ENCODE results near the gene TBC1D14.

TBC1D14 gene

DNA sequence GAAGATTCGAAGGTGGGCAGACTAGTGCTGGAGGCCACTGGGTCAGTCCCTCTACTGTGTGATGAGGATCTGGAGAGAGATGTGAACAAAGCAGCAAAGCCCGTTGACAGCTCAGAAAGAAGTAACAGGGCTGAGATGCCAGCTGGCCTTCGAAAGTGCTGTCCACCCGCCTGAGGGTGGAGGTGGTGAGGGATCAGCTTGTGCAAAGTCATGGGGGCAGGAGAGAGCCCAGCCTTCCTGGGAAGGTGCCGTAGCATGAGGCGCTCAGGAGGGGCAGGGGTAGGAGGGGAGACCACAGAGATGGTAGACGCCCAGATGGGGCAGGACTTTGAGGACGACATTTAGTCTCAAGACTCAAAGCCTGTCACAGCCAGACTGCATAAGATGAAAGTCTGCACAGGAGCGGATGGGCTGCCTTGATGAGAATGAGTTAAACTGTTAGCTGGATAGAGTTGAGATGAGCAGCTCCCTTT, 19.7 kb downstream of the TBC1D14 start:
- H3K36me3 ChIP-seq (ENCODE audit: insufficient read depth, low read length), result peaks cover 5% of the 10 kb centered on the region; the same call in 1 of the 2 replicates
- H3F3A ChIP-seq (ENCODE audit: low read depth), result no peaks in the 10 kb centered on the region
- H3K27me3 ChIP-seq (ENCODE audit: insufficient read depth, low read length, poor library complexity, severe bottlenecking), result no peaks in the 10 kb centered on the region
- TF ChIP-seq, protein P1, sequence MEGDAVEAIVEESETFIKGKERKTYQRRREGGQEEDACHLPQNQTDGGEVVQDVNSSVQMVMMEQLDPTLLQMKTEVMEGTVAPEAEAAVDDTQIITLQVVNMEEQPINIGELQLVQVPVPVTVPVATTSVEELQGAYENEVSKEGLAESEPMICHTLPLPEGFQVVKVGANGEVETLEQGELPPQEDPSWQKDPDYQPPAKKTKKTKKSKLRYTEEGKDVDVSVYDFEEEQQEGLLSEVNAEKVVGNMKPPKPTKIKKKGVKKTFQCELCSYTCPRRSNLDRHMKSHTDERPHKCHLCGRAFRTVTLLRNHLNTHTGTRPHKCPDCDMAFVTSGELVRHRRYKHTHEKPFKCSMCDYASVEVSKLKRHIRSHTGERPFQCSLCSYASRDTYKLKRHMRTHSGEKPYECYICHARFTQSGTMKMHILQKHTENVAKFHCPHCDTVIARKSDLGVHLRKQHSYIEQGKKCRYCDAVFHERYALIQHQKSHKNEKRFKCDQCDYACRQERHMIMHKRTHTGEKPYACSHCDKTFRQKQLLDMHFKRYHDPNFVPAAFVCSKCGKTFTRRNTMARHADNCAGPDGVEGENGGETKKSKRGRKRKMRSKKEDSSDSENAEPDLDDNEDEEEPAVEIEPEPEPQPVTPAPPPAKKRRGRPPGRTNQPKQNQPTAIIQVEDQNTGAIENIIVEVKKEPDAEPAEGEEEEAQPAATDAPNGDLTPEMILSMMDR (conservative IDR thresholded peaks at IDR 0.05; ENCODE audit: low read length), result no peak
- no peak for TF ChIP-seq EZH2phosphoT487 (IDR thresholded peaks at IDR 0.05; ENCODE audit: borderline replicate concordance)
- H3K4me1 ChIP-seq (ENCODE audit: insufficient read depth, low read length, poor library complexity, severe bottlenecking), result peaks cover 29% of the 10 kb centered on the region
- H3K4me3 ChIP-seq (ENCODE audit: low read length, poor library complexity, severe bottlenecking), result no peak overlapping the region
- H3K9me2 ChIP-seq (replicated peaks; ENCODE audit: low read depth, low read length), result no peaks in the 10 kb centered on the region
- no peak overlapping the region for H3K4me2 ChIP-seq (ENCODE audit: low read depth, low read length, poor library complexity, severe bottlenecking)
- H2AFZ ChIP-seq (ENCODE audit: low read length), result no peak overlapping the region
- peaks cover 20% of the 10 kb centered on the region; the same call in 1 of the 2 replicates for H3K79me2 ChIP-seq (ENCODE audit: insufficient read depth, low read length)
- H3K9me3 ChIP-seq (ENCODE audit: insufficient read depth, low read depth, low read length), result no peaks in the 10 kb centered on the region
- no peaks in the 10 kb centered on the region for H4K20me1 ChIP-seq (ENCODE audit: insufficient read depth, low read length, poor library complexity, severe bottlenecking)
- no peak overlapping the region for H3K9ac ChIP-seq (ENCODE audit: low read depth, low read length, poor library complexity, severe bottlenecking)

DNA sequence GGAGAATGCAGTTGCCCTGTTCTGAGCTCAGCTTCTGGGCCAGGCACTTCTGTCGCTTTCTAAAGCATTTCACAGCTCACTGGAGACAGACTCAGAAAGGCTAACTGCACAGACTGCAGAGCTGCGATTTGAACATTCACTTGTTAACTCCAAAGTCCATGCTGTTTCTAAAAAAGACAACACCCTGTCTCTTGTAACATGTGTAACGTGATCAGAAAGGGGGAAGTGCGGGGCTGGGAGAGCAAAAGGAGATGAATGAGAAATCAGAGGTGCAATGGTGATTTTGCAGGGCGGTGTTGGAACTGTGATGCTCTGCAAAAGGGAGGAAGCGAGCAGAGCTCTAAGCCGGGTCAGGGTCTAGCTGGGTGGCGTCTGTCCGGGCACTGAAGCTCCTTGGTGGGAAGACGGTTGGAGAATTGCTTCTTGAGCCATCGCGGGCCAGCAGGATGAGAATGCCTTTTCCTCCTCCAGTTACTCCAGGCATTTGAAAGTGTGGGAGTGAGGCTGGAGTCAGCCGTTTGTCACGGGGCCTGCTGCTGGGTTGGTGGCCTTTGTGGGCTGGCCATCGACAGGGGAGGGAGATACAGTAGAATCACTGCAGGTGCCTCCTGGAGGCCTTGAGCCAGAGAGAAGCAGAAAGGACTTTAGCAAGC, 20.3 kb downstream of the TBC1D14 start:
- no peaks in the 10 kb centered on the region; the same call in 1 of the 2 replicates for H3K36me3 ChIP-seq (ENCODE audit: insufficient read depth, low read length)
- no peaks in the 10 kb centered on the region for H3F3A ChIP-seq (ENCODE audit: low read depth)
- no peaks in the 10 kb centered on the region for H3K9me2 ChIP-seq (replicated peaks; ENCODE audit: low read depth, low read length)
- peaks cover 29% of the 10 kb centered on the region for H3K4me1 ChIP-seq (ENCODE audit: insufficient read depth, low read length, poor library complexity, severe bottlenecking)
- H3K4me3 ChIP-seq (ENCODE audit: low read length, poor library complexity, severe bottlenecking), result no peak overlapping the region
- H4K20me1 ChIP-seq (ENCODE audit: insufficient read depth, low read length, poor library complexity, severe bottlenecking), result no peaks in the 10 kb centered on the region
- no peak overlapping the region for H2AFZ ChIP-seq (ENCODE audit: low read length)
- H3K9me3 ChIP-seq (ENCODE audit: insufficient read depth, low read depth, low read length), result no peaks in the 10 kb centered on the region
- H3K27me3 ChIP-seq (ENCODE audit: insufficient read depth, low read length, poor library complexity, severe bottlenecking), result no peaks in the 10 kb centered on the region
- TF ChIP-seq, protein P1 (conservative IDR thresholded peaks at IDR 0.05; ENCODE audit: low read length), result no peak
- TF ChIP-seq EZH2phosphoT487 (IDR thresholded peaks at IDR 0.05; ENCODE audit: borderline replicate concordance), result no peak
- no peak overlapping the region for H3K4me2 ChIP-seq (ENCODE audit: low read depth, low read length, poor library complexity, severe bottlenecking)
- peaks cover 15% of the 10 kb centered on the region; the same call in 1 of the 2 replicates for H3K79me2 ChIP-seq (ENCODE audit: insufficient read depth, low read length)
- no peak overlapping the region for H3K9ac ChIP-seq (ENCODE audit: low read depth, low read length, poor library complexity, severe bottlenecking)

DNA sequence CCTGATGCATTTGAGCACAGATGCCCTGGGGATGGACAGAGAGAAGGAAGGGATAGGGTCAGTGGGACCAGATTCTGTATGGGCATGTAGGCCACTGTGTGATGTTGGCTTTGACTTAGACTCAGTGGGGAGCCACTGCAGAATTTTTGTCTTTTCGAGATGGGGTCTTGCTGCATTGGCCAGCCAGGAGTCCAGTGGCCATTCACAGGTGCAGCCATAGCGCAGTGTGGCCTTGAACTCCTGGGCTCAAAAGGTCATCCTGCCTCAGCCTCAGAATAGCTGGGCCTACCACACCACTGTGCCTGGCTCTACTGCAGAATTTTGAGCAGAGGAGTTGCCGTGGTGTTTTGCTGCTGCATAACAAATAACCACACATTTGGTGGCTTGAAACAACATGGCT, 22.8 kb downstream of the TBC1D14 start:
- peaks cover 6% of the 10 kb centered on the region for H3K4me1 ChIP-seq (ENCODE audit: insufficient read depth, low read length, poor library complexity, severe bottlenecking)
- no peak overlapping the region for H3K4me2 ChIP-seq (ENCODE audit: low read depth, low read length, poor library complexity, severe bottlenecking)
- peaks cover 8% of the 10 kb centered on the region; the same call in 1 of the 2 replicates for H3K79me2 ChIP-seq (ENCODE audit: insufficient read depth, low read length)

More for the DNA sequence above, 22.8 kb downstream of the TBC1D14 start:
- H4K20me1 ChIP-seq (ENCODE audit: insufficient read depth, low read length, poor library complexity, severe bottlenecking), result no peaks in the 10 kb centered on the region
- H2AFZ ChIP-seq (ENCODE audit: low read length), result no peak overlapping the region
- no peak overlapping the region for H3K4me3 ChIP-seq (ENCODE audit: low read length, poor library complexity, severe bottlenecking)
- no peaks in the 10 kb centered on the region for H3K9me3 ChIP-seq (ENCODE audit: insufficient read depth, low read depth, low read length)
- H3K9ac ChIP-seq (ENCODE audit: low read depth, low read length, poor library complexity, severe bottlenecking), result no peak overlapping the region
- TF ChIP-seq, protein P1 (conservative IDR thresholded peaks at IDR 0.05; ENCODE audit: low read length), result no peak
- H3K27me3 ChIP-seq (ENCODE audit: insufficient read depth, low read length, poor library complexity, severe bottlenecking), result no peaks in the 10 kb centered on the region
- H3K36me3 ChIP-seq (ENCODE audit: insufficient read depth, low read length), result no peaks in the 10 kb centered on the region; the same call in 1 of the 2 replicates
- no peaks in the 10 kb centered on the region for H3K9me2 ChIP-seq (replicated peaks; ENCODE audit: low read depth, low read length)
- H3F3A ChIP-seq (ENCODE audit: low read depth), result no peaks in the 10 kb centered on the region

All from Loucy (cell line).